BJ (cell line): ENCODE data around the gene MMP20. TPM values are rescaled to one million over a fixed set of nuclear protein-coding genes. Genes with fewer than 3 reads are reported as not detected.
A peak's percentile ranks its signal among the peaks of the same experiment; 100 is the strongest.

Source experiments
- CTCF ChIA-PET: fragments of 350-600 bp; formaldehyde crosslinking; extraction: SDS; loops from one replicate; lab custom pipeline; 2021; ENCODE audit warnings: antibody characterized with exemption, inconsistent platforms; lab: Yijun Ruan, JAX
- POLR2A ChIA-PET: fragments of 300-600 bp; sonication (Branson Sonifier 250); formaldehyde crosslinking; extraction: SDS; loops from one replicate; lab custom pipeline; 2021; ENCODE audit warnings: antibody characterized with exemption; lab: Charles Lee
- DNase-seq: peaks from one replicate; pipeline ENCODE4 v3.0.0-alpha.2; 2011; ENCODE audit warnings: low read depth
- H3K27me3 ChIP-seq: 2 replicates; pipeline ENCODE4 v1.6.0; 2011; ENCODE audit warnings: low read length; ENCODE audit not compliant: control insufficient read depth, insufficient read depth
- H3K36me3 ChIP-seq: 2 replicates; pipeline ENCODE4 v1.5.1; 2011; ENCODE audit warnings: low read length; ENCODE audit not compliant: control insufficient read depth, insufficient read depth
- H3K4me3 ChIP-seq: 2 replicates; pipeline ENCODE4 v1.5.1; 2011; ENCODE audit warnings: low read depth, mild to moderate bottlenecking, control low read depth, low read length
- polyA plus RNA-seq: library from polyadenylated mRNA; depleted of rRNA; stranded (reverse); fragments of >200 nt; gene quantifications from 2 replicates; pipeline ENCODE4 v1.2.3, GENCODE V29; 2011
- TF ChIP-seq, protein P1 (sequence below): IDR thresholded peaks from 2 replicates; pipeline ENCODE4 v1.5.1; 2011; ENCODE audit warnings: low read depth, mild to moderate bottlenecking, control low read depth, inconsistent platforms, low read length, moderate library complexity; ENCODE audit not compliant: insufficient read depth

Gene MMP20
- polyA plus RNA-seq, 1 experiment = not detected

DNA sequence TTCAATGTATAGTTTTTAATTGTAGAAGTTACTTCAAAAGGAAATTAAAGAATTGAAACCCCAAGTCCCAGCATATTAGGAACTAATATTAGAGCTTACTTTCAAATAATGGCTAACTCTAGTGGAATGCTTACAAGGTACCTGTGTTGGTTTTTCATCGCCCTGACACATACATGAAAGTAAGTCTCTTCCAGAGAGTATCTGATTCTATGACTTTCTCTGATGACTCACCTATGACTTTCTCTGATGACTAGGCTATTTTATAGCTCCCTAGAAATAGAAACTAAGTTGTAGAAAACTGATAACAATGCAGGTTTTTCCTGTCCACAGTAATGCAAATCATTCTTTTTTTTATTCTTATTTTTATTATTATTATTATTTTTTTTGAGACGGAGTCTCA is 61.0 kb downstream of the MMP20 start:
- DNase-seq = peak; percentile 38
- Histone ChIP-seq H3K4me3 (no peak overlapping the region), H3K27me3 (no peaks in the 10 kb centered on the region), H3K36me3 (no peaks in the 10 kb centered on the region)
- TF ChIP-seq, protein P1, sequence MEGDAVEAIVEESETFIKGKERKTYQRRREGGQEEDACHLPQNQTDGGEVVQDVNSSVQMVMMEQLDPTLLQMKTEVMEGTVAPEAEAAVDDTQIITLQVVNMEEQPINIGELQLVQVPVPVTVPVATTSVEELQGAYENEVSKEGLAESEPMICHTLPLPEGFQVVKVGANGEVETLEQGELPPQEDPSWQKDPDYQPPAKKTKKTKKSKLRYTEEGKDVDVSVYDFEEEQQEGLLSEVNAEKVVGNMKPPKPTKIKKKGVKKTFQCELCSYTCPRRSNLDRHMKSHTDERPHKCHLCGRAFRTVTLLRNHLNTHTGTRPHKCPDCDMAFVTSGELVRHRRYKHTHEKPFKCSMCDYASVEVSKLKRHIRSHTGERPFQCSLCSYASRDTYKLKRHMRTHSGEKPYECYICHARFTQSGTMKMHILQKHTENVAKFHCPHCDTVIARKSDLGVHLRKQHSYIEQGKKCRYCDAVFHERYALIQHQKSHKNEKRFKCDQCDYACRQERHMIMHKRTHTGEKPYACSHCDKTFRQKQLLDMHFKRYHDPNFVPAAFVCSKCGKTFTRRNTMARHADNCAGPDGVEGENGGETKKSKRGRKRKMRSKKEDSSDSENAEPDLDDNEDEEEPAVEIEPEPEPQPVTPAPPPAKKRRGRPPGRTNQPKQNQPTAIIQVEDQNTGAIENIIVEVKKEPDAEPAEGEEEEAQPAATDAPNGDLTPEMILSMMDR = no peak
- ChIA-PET POLR2A (interaction anchor here (0.6 kb wide), 1 partner anchor 38 kb away, joined by 3 read pairs; no protein-coding TSS in a partner anchor), CTCF (interaction anchor here (0.6 to 0.7 kb wide), 3 partner anchors 33 to 681 kb away, joined by 3 read pairs; no protein-coding TSS in a partner anchor)

DNA sequence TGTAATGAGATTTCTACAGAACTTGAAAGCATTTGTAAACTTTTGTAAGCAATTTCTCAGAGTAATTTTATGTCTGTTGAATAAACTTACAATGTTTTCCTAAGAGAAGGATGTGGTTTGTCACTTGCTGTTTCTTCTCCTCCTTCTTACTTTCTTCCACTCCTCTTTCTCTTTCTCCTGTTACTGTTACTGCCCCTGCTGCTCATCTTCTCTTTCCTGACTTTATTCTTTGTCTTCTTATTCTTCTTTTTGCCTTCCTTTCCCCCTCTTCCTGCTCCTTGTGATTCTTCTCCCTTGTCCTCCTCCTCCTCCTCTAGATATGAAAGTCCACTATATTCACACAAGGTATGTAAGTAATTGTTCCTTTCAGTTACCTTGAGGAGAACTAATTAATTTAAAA is 63.5 kb downstream of the MMP20 start:
- Histone ChIP-seq H3K36me3 (no peaks in the 10 kb centered on the region), H3K27me3 (peaks cover 9% of the 10 kb centered on the region; the same call in 1 of the 2 replicates), H3K4me3 (no peak overlapping the region)
- CTCF ChIA-PET = no interaction called here
- TF ChIP-seq, protein P1 = no peak
- DNase-seq = no peak
- POLR2A ChIA-PET = no interaction called here

DNA sequence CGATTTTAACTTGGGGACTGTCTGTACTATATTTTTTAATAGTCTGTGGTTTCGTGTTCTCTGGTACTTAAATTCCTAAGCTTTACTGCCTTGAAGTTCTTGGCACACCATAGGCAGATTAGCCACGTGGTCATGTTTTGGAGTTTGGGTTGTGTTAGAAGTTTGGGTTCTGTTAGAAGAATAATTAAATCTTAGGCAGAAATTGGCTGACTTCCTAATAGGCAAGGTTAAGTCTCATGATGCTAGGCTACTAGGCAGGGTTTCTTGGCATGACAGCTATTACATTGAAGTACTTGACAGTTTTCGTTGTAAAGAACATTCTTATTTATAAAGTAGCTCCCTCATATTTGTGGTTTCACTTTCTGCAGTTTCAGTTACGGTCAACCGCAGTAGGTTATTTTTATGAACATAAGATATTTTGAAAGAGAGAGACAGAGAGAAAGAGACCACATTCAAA is 64.5 kb downstream of the MMP20 start:
- Histone ChIP-seq H3K27me3 (peaks cover 12% of the 10 kb centered on the region), H3K4me3 (peak overlapping the region; percentile 34), H3K36me3 (no peaks in the 10 kb centered on the region)
- peak; percentile 57 for DNase-seq
- CTCF ChIA-PET = interaction anchor here (1.6 kb wide), 1 partner anchor 105 kb away, joined by 3 read pairs; no protein-coding TSS in a partner anchor
- POLR2A ChIA-PET = interaction anchor here (0.6 kb wide), 1 partner anchor 672 kb away, joined by 3 read pairs; no protein-coding TSS in a partner anchor
- TF ChIP-seq, protein P1 = no peak

DNA sequence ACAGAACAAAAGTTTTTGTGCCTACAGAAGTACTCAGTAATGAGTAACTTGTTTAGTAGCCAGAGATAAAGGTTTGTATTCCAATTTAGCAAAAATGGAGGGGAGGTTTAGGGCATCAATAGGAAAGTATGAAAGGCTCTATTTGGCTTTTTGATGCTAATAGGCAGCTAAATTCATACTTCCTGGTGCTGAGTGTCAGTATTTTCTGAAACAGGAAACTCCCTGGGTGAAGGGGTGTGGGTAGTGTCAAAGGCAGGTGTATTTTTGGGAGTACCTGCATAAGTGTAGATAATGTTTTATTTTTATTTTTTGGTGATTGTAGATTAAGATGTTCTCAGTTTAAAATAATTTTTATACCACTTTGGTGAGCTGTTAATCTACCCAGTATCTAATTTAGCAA is 65.3 kb downstream of the MMP20 start:
- H3K4me3 ChIP-seq = no peak overlapping the region
- DNase-seq = no peak
- no peaks in the 10 kb centered on the region for H3K36me3 ChIP-seq
- POLR2A ChIA-PET = no interaction called here
- CTCF ChIA-PET = interaction anchor here (0.6 to 1.6 kb wide), 2 partner anchors 31 to 106 kb away, joined by 3 read pairs; no protein-coding TSS in a partner anchor
- TF ChIP-seq, protein P1 = no peak
- H3K27me3 ChIP-seq = peaks cover 12% of the 10 kb centered on the region

DNA sequence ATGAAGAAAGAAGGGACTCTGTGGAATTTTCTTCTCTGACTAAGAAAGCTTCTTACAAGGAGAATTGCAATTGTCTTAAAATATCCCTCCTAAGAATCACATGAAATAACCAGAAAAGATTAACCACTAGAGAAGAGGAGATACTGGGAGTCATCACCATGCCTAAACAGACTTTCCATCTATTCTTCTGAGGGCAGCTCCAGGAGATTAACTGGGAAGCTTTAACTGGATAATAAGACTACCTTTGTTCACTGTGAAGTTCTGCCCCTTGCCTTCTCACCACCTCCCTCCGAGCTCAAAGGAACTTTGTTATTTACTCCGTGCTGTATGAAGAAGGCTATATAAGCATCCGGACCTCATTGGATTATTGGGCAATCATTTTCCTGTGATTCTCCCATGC is 70.0 kb downstream of the MMP20 start:
- TF ChIP-seq, protein P1 = no peak
- Histone ChIP-seq H3K4me3 (no peak overlapping the region), H3K36me3 (no peaks in the 10 kb centered on the region), H3K27me3 (peaks cover 12% of the 10 kb centered on the region)
- POLR2A ChIA-PET = no interaction called here
- DNase-seq = no peak
- CTCF ChIA-PET = interaction anchor here (1.6 to 2.4 kb wide), 2 partner anchors 13 to 213 kb away, joined by 3 to 9 read pairs; no protein-coding TSS in a partner anchor
